Sigmoid colon (tissue), 7 donors: ENCODE data around the gene ADGRV1. TPM values are rescaled to one million over a fixed set of nuclear protein-coding genes. Genes with fewer than 3 reads are reported as not detected.

Experiments used
- DNase-seq: peaks from one replicate; pipeline ENCODE4 v3.0.0-alpha.2; 2019
- H3K27ac ChIP-seq, 4 donors: fragments of 200-600 bp; sonication (generic); one replicate each; pipeline ENCODE4 v1.5.1; 2016 to 2019; ENCODE audit warnings: mild to moderate bottlenecking in 1 of 4
- H3K27me3 ChIP-seq, 3 donors: fragments of 200-600 bp; sonication (generic); one replicate each; pipeline ENCODE4 v1.5.1; 2019; ENCODE audit warnings: mild to moderate bottlenecking in 1 of 3
- H3K36me3 ChIP-seq, 4 donors: fragments of 200-600 bp; sonication (generic); one replicate each; pipeline ENCODE4 v1.5.1; 2016 to 2019
- H3K4me1 ChIP-seq, 4 donors: fragments of 200-600 bp; sonication (generic); one replicate each; pipeline ENCODE4 v1.5.1; 2017 to 2019
- H3K4me3 ChIP-seq, 4 donors: fragments of 200-600 bp; sonication (generic); one replicate each; pipeline ENCODE4 v1.5.1; 2017 to 2019; ENCODE audit warnings: mild to moderate bottlenecking in 2 of 4, moderate library complexity in 1 of 4
- H3K9me3 ChIP-seq, 4 donors: fragments of 200-600 bp in 3 of 4; sonication (generic) in 3 of 4; one replicate each; pipeline versions ENCODE4 v1.5.1 to v1.6.1; 2013 to 2019
- CTCF ChIP-seq, 4 experiments: fragments of 450-650 bp in 3 of 4; fragments of 200-600 bp in 1 of 4; IDR thresholded peaks; one replicate each; pipeline ENCODE4 v1.5.1; 2016 to 2019; ENCODE audit warnings: antibody characterized with exemption in 4 of 4, mild to moderate bottlenecking in 3 of 4, moderate library complexity in 2 of 4
- EP300 ChIP-seq, 4 donors: sonication (generic); formaldehyde crosslinking; IDR thresholded peaks; one replicate each; pipeline ENCODE4 v1.6.1; 2017; ENCODE audit warnings: antibody characterized with exemption in 4 of 4
- POLR2A ChIP-seq, 2 donors: fragments of 450-650 bp; IDR thresholded peaks; one replicate each; pipeline ENCODE4 v1.6.1; 2016; ENCODE audit warnings: antibody characterized with exemption in 2 of 2, mild to moderate bottlenecking in 2 of 2, moderate library complexity in 2 of 2
- POLR2AphosphoS5 ChIP-seq, 4 donors: sonication (generic); formaldehyde crosslinking; IDR thresholded peaks; one replicate each; pipeline ENCODE4 v1.6.1; 2017; ENCODE audit warnings: antibody characterized with exemption in 4 of 4
- WGBS, 2 donors: extraction: QIAGEN DNeasy Blood & Tissue Kit; methylation state at CpG; one replicate each; pipeline ENCODE4 v1.1.7; 2013; 5-methylcytosine and 5-hydroxymethylcytosine counted together
- intact Hi-C: fragments of 100-400 bp; cut with DNase I; formaldehyde crosslinking; loops from one replicate; pipeline ENCODE4 v1.15.1; 2023
- polyA plus RNA-seq, 3 donors: library from polyadenylated mRNA; stranded (reverse); fragments of 200-250 nt; gene quantifications; one replicate each; pipeline ENCODE4 v1.2.3, GENCODE V29; 2013
- total RNA-seq, 4 donors: library from RNA; depleted of rRNA; stranded (reverse); fragments of >200 nt; gene quantifications; one replicate each; pipeline ENCODE4 v1.1.0, GENCODE V29; 2016
- donor health status: healthy with polysubstance abuse.
- donor health status: Bipolar disorder and iron deficiency.
- donor health status: healthy.

The ADGRV1 gene
- total and polyA plus RNA-seq, 7 donors = 0.54 to 2.1 (median 0.74) TPM; not detected in 1

- Histone ChIP-seq H3K36me3 (no peaks in the 10 kb centered on the region), H3K4me1 (peaks cover 0 to 89% (median 78%) of the 10 kb centered on the region in 4 donors), H3K4me3 (no peak overlapping the region), H3K9me3 (no peaks in the 10 kb centered on the region), H3K27me3 (no peaks in the 10 kb centered on the region), H3K27ac (peak overlapping the region; percentile 13 to 78 (median 66))
- DNase-seq = no peak
- WGBS, 2 donors = 78 to 87% methylated on average over 4 of the region's 4 CpGs
- intact Hi-C loops = loop anchor here (5.0 kb wide), 1 partner anchor 143 kb away; no protein-coding TSS in a partner anchor
- no peak for TF ChIP-seq POLR2A (IDR thresholded peaks at IDR 0.05)
- TF ChIP-seq CTCF (IDR thresholded peaks at IDR 0.05) = no peak
- no peak for TF ChIP-seq POLR2AphosphoS5 (IDR thresholded peaks at IDR 0.05)
- TF ChIP-seq EP300 (IDR thresholded peaks at IDR 0.05) = no peak
Observed at GRCh38 chr5:91123901-91124300, 565.3 kb downstream of the ADGRV1 start.

GRCh38 chr5:91125916-91126315 lies 567.3 kb downstream of the ADGRV1 start:
- Histone ChIP-seq H3K36me3 (no peaks in the 10 kb centered on the region), H3K4me1 (peaks cover 0 to 82% (median 70%) of the 10 kb centered on the region in 4 donors), H3K4me3 (no peak overlapping the region), H3K9me3 (no peaks in the 10 kb centered on the region), H3K27ac (peak overlapping the region; percentile 65 to 80 (median 76)), H3K27me3 (no peaks in the 10 kb centered on the region)
- DNase-seq = no peak
- 83 to 87% methylated on average over 1 of the region's 1 CpG for WGBS, 2 donors
- intact Hi-C loops = no loop called here
- TF ChIP-seq POLR2AphosphoS5 (IDR thresholded peaks at IDR 0.05) (no peak), EP300 (IDR thresholded peaks at IDR 0.05) (no peak), CTCF (IDR thresholded peaks at IDR 0.05) (no peak), POLR2A (IDR thresholded peaks at IDR 0.05) (no peak)

- H3K9me3 ChIP-seq = no peaks in the 10 kb centered on the region
- intact Hi-C loops = no loop called here
- peak overlapping the region; percentile 65 to 80 (median 76) for H3K27ac ChIP-seq
- no peak for TF ChIP-seq POLR2A (IDR thresholded peaks at IDR 0.05)
- peak in 3 of 4 donors; percentile 41 to 67 (median 48) for TF ChIP-seq POLR2AphosphoS5 (IDR thresholded peaks at IDR 0.05)
- no peak for TF ChIP-seq CTCF (IDR thresholded peaks at IDR 0.05)
- peak in 1 of 4 donors; percentile 9 for TF ChIP-seq EP300 (IDR thresholded peaks at IDR 0.05)
- no peaks in the 10 kb centered on the region for H3K36me3 ChIP-seq
- peak; percentile 65 for DNase-seq
- no peak overlapping the region for H3K4me3 ChIP-seq
- 10 to 49% methylated on average over 1 of the region's 1 CpG for WGBS, 2 donors
- peaks cover 0 to 77% (median 65%) of the 10 kb centered on the region in 4 donors for H3K4me1 ChIP-seq
- no peaks in the 10 kb centered on the region for H3K27me3 ChIP-seq
Observed at GRCh38 chr5:91126448-91126847, 567.9 kb downstream of the ADGRV1 start.

GRCh38 chr5:91126888-91127287 lies 568.3 kb downstream of the ADGRV1 start:
- DNase-seq = no peak
- Histone ChIP-seq H3K4me1 (peaks cover 0 to 76% (median 65%) of the 10 kb centered on the region in 4 donors), H3K9me3 (no peaks in the 10 kb centered on the region), H3K27ac (peak overlapping the region; percentile 65 to 80 (median 76)), H3K27me3 (no peaks in the 10 kb centered on the region), H3K4me3 (no peak overlapping the region), H3K36me3 (no peaks in the 10 kb centered on the region)
- no peak for TF ChIP-seq POLR2AphosphoS5 (IDR thresholded peaks at IDR 0.05)
- TF ChIP-seq POLR2A (IDR thresholded peaks at IDR 0.05) = no peak
- no peak for TF ChIP-seq CTCF (IDR thresholded peaks at IDR 0.05)
- intact Hi-C loops = no loop called here
- 26 to 68% methylated on average over 2 of the region's 2 CpGs for WGBS, 2 donors
